PC-9 (cell line): Measurements from ENCODE around the gene FOXN3. TPM values are rescaled to one million over a fixed set of nuclear protein-coding genes. Genes with fewer than 3 reads are reported as not detected.
"Not testable (repeated sequence)": the region's sequence is repeated elsewhere in the genome, so short reads cannot be mapped to it uniquely, and the experiment has no call there.

ENCODE experiments used
- BruUV-seq: library from RNA; stranded (reverse); fragments of 400-500 nt; replicated peaks from 2 replicates; lab custom pipeline; 2021; lab: Mats Ljungman, UMichigan
- CTCF ChIA-PET: fragments of 300-600 bp; sonication (Branson Sonifier 250); formaldehyde crosslinking; loops from one replicate; lab custom pipeline; 2022; ENCODE audit warnings: antibody characterized with exemption; lab: Charles Lee
- POLR2A ChIA-PET: fragments of 300-600 bp; sonication (Branson Sonifier 250); formaldehyde crosslinking; loops from one replicate; lab custom pipeline; 2022; ENCODE audit warnings: antibody characterized with exemption; ENCODE audit not compliant: unreplicated experiment; lab: Charles Lee
- DNase-seq, 2 experiments: peaks; one replicate each; pipeline versions ENCODE4 v3.0.0 to v3.0.0-alpha.2; 2015 to 2022; ENCODE audit warnings: mixed read lengths in 1 of 2
- H2AFZ ChIP-seq: fragments of 200-600 bp; sonication (generic); 2 replicates; pipeline ENCODE4 v1.8.1; 2017; ENCODE audit warnings: antibody characterized with exemption
- H3F3A ChIP-seq: fragments of 200-600 bp; sonication (generic); 2 replicates; pipeline ENCODE4 v1.8.1; 2017; ENCODE audit warnings: antibody characterized with exemption, mild to moderate bottlenecking, low read depth; ENCODE audit not compliant: insufficient read depth
- H3K27ac ChIP-seq: fragments of 200-600 bp; sonication (generic); 2 replicates; pipeline ENCODE4 v1.6.1; 2016; ENCODE audit warnings: mixed run types
- H3K27me3 ChIP-seq: fragments of 200-600 bp; sonication (generic); 2 replicates; pipeline ENCODE4 v1.6.1; 2016; ENCODE audit warnings: low read depth, mixed run types; ENCODE audit not compliant: insufficient read depth
- H3K36me3 ChIP-seq: fragments of 200-600 bp; sonication (generic); 2 replicates; pipeline ENCODE4 v1.6.1; 2016; ENCODE audit warnings: low read depth, mixed run types
- H3K4me1 ChIP-seq: fragments of 200-600 bp; sonication (generic); replicated peaks from 2 replicates; pipeline ENCODE4 v1.6.1; 2016; ENCODE audit warnings: mixed run types; ENCODE audit not compliant: insufficient read depth
- H3K4me2 ChIP-seq: fragments of 200-600 bp; sonication (generic); 2 replicates; pipeline ENCODE4 v1.6.1; 2017; ENCODE audit warnings: mixed run types
- H3K4me3 ChIP-seq: fragments of 200-600 bp; sonication (generic); 2 replicates; pipeline ENCODE4 v1.6.1; 2016; ENCODE audit warnings: mixed run types
- H3K79me2 ChIP-seq: fragments of 200-600 bp; sonication (generic); 2 replicates; pipeline ENCODE4 v1.6.1; 2017; ENCODE audit warnings: low read depth, mixed run types
- H3K9me2 ChIP-seq: fragments of 200-600 bp; sonication (generic); 2 replicates; pipeline ENCODE4 v1.8.1; 2017; ENCODE audit warnings: mild to moderate bottlenecking; ENCODE audit not compliant: insufficient read depth
- H3K9me3 ChIP-seq: fragments of 200-600 bp; sonication (generic); 2 replicates; pipeline ENCODE4 v1.8.1; 2016; ENCODE audit warnings: low read depth; ENCODE audit not compliant: insufficient read depth
- H4K20me1 ChIP-seq: fragments of 200-600 bp; sonication (generic); 2 replicates; pipeline ENCODE4 v1.8.1; 2017; ENCODE audit not compliant: insufficient read depth
- CTCF ChIP-seq: fragments of 200-600 bp; sonication (generic); conservative IDR thresholded peaks from 2 replicates; pipeline ENCODE4 v1.6.1; 2017; ENCODE audit warnings: mixed run types, antibody characterized with exemption, mild to moderate bottlenecking, moderate library complexity
- EZH2 ChIP-seq: fragments of 200-600 bp; sonication (generic); IDR thresholded peaks from 2 replicates; pipeline ENCODE4 v1.8.0; 2017; ENCODE audit warnings: antibody characterized with exemption, low read depth
- intact Hi-C: fragments of 100-400 bp; cut with micrococcal nuclease; formaldehyde crosslinking; loops from one replicate; pipeline ENCODE4 v1.10.0; 2022; ENCODE audit not compliant: unreplicated experiment
- total RNA-seq: library from RNA; stranded (reverse); gene quantifications from 2 replicates; pipeline ENCODE4 v1.2.3, GENCODE V29; 2021

Gene FOXN3
- total RNA-seq, 1 experiment from 2014 or later, result 4.2 TPM

- no peaks in the 10 kb centered on the region for H3K36me3 ChIP-seq
- H4K20me1 ChIP-seq, result no peaks in the 10 kb centered on the region
- POLR2A ChIA-PET, result no interaction called here
- TF ChIP-seq CTCF, result no peak
- TF ChIP-seq EZH2, result no peak
- no peak overlapping the region for H3K4me2 ChIP-seq
- no peaks in the 10 kb centered on the region for H3F3A ChIP-seq
- no peaks in the 10 kb centered on the region for H3K4me1 ChIP-seq
- CTCF ChIA-PET, result no interaction called here
- DNase-seq, result no peak
- BruUV-seq, result no TSS peak
- no peaks in the 10 kb centered on the region for H3K9me2 ChIP-seq
- H3K9me3 ChIP-seq, result no peaks in the 10 kb centered on the region
- H2AFZ ChIP-seq, result no peak overlapping the region
- no peak overlapping the region for H3K27ac ChIP-seq
- no peaks in the 10 kb centered on the region for H3K79me2 ChIP-seq
- intact Hi-C loops, result no loop called here
- no peak overlapping the region for H3K4me3 ChIP-seq
- peaks cover 59% of the 10 kb centered on the region for H3K27me3 ChIP-seq
Observed at GRCh38 chr14:89160437-89160836, 256.6 kb downstream of the FOXN3 start.

- TF ChIP-seq CTCF, result no peak
- no peak for TF ChIP-seq EZH2
- no peak overlapping the region for H3K4me2 ChIP-seq
- CTCF ChIA-PET, result no interaction called here
Observed at GRCh38 chr14:89158701-89159100, 258.3 kb downstream of the FOXN3 start.

GRCh38 chr14:89158104-89158503 is 258.9 kb downstream of the FOXN3 start:
- CTCF ChIA-PET, result not testable (repeated sequence)

More at GRCh38 chr14:89158701-89159100, 258.3 kb downstream of the FOXN3 start:
- no peaks in the 10 kb centered on the region for H3K36me3 ChIP-seq
- BruUV-seq, result no TSS peak
- H3K4me3 ChIP-seq, result no peak overlapping the region
- no peaks in the 10 kb centered on the region for H4K20me1 ChIP-seq
- no peak for DNase-seq
- no peak overlapping the region for H3K27ac ChIP-seq
- peaks cover 43% of the 10 kb centered on the region for H3K27me3 ChIP-seq
- H3K4me1 ChIP-seq, result no peaks in the 10 kb centered on the region
- no peaks in the 10 kb centered on the region for H3K9me3 ChIP-seq
- H3K79me2 ChIP-seq, result no peaks in the 10 kb centered on the region
- H3K9me2 ChIP-seq, result no peaks in the 10 kb centered on the region
- H3F3A ChIP-seq, result no peaks in the 10 kb centered on the region
- intact Hi-C loops, result no loop called here
- no peak overlapping the region for H2AFZ ChIP-seq
- POLR2A ChIA-PET, result no interaction called here

GRCh38 chr14:89155491-89155890 is 261.5 kb downstream of the FOXN3 start:
- TF ChIP-seq CTCF (no peak), EZH2 (no peak)
- Histone ChIP-seq H4K20me1 (no peaks in the 10 kb centered on the region), H3F3A (no peaks in the 10 kb centered on the region), H3K4me2 (no peak overlapping the region), H3K36me3 (no peaks in the 10 kb centered on the region), H3K27me3 (peaks cover 14% of the 10 kb centered on the region), H2AFZ (no peak overlapping the region), H3K9me2 (no peaks in the 10 kb centered on the region), H3K27ac (no peak overlapping the region), H3K4me3 (no peak overlapping the region), H3K4me1 (no peaks in the 10 kb centered on the region), H3K79me2 (no peaks in the 10 kb centered on the region), H3K9me3 (no peaks in the 10 kb centered on the region)
- DNase-seq, result no peak
- POLR2A ChIA-PET, result no interaction called here
- no TSS peak for BruUV-seq
- intact Hi-C loops, result no loop called here
- CTCF ChIA-PET, result interaction anchor here (0.7 kb wide), 1 partner anchor 455 kb away, joined by 3 read pairs; no protein-coding TSS in a partner anchor

More at GRCh38 chr14:89158104-89158503, 258.9 kb downstream of the FOXN3 start:
- peaks cover 37% of the 10 kb centered on the region for H3K27me3 ChIP-seq
- H3K4me2 ChIP-seq, DNase-seq, H3K4me3 ChIP-seq, H3K79me2 ChIP-seq, H3K9me3 ChIP-seq, H3K4me1 ChIP-seq, H3F3A ChIP-seq, H4K20me1 ChIP-seq, H2AFZ ChIP-seq, BruUV-seq, intact Hi-C loops, H3K27ac ChIP-seq, H3K36me3 ChIP-seq, H3K9me2 ChIP-seq, POLR2A ChIA-PET: not testable (repeated sequence)

- H3K27me3 ChIP-seq, H4K20me1 ChIP-seq, H3K27ac ChIP-seq, H3K4me1 ChIP-seq, H3K79me2 ChIP-seq, H3K36me3 ChIP-seq, DNase-seq, H2AFZ ChIP-seq, H3K9me2 ChIP-seq, H3K9me3 ChIP-seq, intact Hi-C loops, CTCF ChIA-PET, H3K4me3 ChIP-seq, BruUV-seq, POLR2A ChIA-PET, H3F3A ChIP-seq, H3K4me2 ChIP-seq: not testable (repeated sequence)
Observed at GRCh38 chr14:89151693-89152092, 265.3 kb downstream of the FOXN3 start.
